A549 treated with CORT108297 at 1 μM for 4 hours (cell line): ENCODE data around the gene LRRK2. TPM values are rescaled to one million over a fixed set of nuclear protein-coding genes. Genes with fewer than 3 reads are reported as not detected.

Experiments
- total RNA-seq: library from RNA; stranded (reverse); fragments of 200-300 nt; extraction: Qiagen RNA extraction; gene quantifications from 5 replicates; pipeline ENCODE4 v1.2.3, GENCODE V29; 2022

LRRK2 gene
- 1.7 to 2.6 TPM (median 2.3 TPM) in 5 replicates for total RNA-seq

DNA sequence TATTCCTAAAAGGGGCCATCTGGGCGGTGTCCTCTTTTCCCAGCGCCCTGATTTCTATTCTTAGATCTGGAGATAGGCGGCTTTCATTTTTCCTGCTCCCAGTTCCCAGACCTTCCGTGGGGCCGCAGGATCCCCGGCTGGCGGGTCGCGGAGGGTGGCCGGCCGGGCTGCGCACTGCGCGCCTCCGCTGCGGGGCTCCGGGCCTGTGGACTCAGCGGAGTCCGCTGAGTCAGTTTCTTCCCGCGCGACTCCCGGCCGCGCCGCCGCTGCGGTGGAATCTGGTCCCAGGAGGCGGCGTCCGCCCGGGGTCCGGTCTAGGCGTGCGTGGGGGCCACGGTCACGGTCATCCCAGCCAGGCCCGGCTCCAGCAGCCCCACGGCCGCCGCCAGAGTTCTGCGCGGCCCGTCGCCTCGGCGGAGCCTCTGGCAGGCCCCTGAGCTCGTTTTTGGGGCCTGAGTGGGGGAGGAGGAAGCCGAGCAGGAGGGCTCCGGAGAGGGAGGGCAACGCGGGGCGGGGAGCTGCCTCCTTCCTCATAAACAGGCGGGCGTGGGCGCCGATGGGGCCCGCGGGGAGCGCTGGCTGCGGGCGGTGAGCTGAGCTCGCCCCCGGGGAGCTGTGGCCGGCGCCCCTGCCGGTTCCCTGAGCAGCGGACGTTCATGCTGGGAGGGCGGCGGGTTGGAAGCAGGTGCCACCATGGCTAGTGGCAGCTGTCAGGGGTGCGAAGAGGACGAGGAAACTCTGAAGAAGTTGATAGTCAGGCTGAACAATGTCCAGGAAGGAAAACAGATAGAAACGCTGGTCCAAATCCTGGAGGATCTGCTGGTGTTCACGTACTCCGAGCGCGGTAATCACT is at the start of gene LRRK2:
LRRK2 (plus strand) TSS at position 559 of the 853 bp plus-strand sequence; CDS start at position 694, 135 bp downstream.

Other genes starting within 250 kb of the LRRK2 start
- gene SLC2A13, start 118.9 kb upstream of the LRRK2 start, total RNA-seq: 2.6 to 4.2 TPM (median 3.9 TPM) in 5 replicates